Renal cortex interstitium (tissue), 11 donors: ENCODE measurements around the gene RAD51B. TPM values are rescaled to one million over a fixed set of nuclear protein-coding genes. Genes with fewer than 3 reads are reported as not detected.

Experiments used
- DNase-seq, 11 donors: peaks; one replicate each; pipeline ENCODE4 v3.0.0-alpha.2; 2013; ENCODE audit warnings: low read depth in 9 of 11, low spot score in 4 of 11; ENCODE audit errors: extremely low read depth in 1 of 11
- polyA plus RNA-seq, 3 donors: library from polyadenylated mRNA; unstranded; fragments of 120-200 nt; gene quantifications; one replicate each; pipeline ENCODE4 v1.2.1, GENCODE V29; 2013; ENCODE audit not compliant: insufficient read length in 3 of 3

The RAD51B gene
- polyA plus RNA-seq, 3 donors: 12.5 to 13.0 (median 12.5) TPM

DNA sequence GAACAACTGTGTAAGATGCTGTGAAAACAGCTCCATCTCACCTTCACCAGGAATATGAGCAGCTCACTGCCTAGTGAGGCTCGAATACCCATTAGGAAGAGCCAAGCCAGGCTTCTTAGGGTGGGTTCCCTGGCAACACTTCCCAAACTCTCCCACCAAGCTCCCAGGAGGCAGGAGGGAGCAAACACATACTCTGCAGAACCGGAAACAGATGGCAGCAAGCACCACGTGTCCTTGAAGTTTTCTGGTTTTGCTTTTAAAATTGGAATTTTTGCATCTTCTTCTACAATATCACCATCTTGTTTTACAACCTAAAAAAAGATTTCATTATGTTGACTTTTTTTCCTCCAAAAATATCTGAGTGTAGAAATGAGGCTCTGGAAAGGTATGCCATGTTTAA, 786.6 kb downstream of the RAD51B start:
- no peak for DNase-seq

DNA sequence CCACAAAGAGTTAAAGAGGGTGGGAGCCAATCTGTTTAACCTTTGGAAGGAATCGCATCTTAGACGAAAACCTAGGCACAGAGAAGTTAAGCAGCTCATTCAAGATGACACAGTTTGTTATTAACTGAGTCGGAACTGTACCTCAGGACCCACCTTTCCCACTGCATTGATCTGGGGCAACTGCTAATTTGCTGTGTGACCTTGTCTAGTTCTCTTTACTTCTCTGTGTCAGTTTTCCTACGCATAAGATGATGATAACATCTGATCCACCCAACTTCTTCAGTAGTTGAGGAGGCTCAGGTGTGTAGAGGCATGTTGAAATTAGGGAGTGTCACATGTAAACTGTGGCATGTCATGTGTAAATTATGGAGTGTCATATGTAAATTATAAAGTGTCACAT, 787.1 kb downstream of the RAD51B start:
- no peak for DNase-seq

DNA sequence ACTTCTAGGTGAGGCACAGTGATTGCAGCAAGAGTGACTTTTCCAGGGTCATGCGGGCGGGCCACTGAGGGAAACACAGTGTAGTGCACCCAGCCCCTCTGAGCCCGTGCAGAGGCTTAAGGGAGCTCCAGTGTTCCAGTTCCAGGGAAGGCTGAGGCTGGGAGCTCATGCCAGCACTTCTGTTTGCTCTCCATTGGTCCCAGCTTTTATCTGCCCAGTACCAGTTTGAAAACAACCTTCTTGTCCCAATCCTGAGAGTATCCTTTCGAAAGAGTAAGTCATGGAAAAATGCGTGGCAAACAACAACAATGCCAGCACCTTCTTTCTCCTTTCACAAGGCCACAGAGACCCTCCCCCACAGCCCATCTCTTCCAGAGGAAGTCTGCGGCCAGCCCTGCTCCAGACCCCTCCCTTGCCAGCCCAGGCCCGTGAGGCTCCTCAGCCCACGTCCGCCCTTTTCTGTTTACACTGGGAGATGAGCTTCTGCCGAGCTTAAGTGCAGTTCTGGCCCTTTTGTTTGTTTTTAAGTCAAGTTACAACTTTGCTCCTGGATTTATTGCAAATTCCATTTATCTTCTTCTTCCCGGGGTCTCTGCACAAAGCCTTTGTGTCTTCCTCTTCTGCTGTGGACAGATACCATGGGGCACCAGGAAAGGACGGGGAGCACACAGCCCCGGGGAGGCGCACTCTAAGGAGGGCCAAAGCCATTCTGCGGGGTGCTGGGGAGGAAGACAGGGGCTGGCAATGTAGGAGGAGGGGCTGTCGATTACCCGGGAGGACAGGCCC, 787.7 kb downstream of the RAD51B start:
- DNase-seq: peak in 3 of 11 donors; percentile 66 to 76 (median 74)

DNA sequence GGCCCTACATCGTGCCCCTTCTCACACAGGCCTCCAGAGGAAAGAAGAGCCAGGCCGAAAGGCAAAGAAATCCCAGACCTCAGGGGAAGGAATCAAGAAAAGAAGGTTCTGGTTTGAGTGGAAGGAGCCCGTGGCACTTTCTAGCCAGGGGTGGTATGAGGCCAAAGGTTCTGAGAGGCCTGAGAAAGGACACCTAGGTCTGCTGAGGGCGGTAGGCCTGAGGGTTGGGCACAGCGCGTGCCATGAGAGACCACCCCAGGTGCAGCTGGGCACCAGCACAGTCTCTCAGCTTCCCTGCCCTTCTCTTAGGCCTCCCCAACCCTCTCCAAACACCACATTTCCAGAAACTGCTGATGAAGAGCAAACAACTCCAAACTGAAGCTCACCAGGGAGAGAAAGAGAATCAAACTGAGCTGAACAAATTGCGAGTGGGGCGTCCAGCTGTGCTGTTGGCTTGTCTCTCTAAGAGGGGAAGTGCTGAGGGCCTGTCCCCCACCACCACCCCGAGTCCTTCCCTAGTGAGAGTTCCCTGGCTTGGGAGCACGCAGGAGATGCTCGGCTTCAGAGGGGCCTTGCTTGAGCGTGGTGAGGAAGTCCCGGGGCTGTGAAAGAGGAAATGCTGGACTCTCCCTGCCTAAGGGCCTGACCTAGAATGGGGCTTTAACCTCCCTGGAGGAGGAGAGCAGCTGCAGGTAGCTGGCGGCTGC, 788.4 kb downstream of the RAD51B start:
- DNase-seq: no peak

DNA sequence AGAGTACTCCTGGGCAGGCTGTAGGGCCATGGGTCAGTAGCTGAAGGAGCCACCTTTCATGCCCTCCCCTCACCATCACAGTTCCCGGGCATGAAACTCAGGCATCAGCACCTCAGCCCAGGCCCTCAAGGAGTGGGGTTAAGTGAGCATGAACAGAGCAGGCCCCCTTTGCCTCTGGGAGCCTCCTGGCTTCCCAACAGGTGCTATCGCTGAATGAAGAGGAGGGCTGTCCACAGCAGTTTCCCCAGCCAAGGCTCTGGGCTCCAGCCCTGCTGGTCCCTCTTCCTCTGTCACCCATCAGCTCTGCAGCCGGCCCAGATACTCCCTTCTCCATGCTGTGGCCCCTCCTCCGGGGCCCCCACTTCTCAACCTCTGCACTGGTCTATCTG, 789.0 kb downstream of the RAD51B start:
- DNase-seq: no peak

DNA sequence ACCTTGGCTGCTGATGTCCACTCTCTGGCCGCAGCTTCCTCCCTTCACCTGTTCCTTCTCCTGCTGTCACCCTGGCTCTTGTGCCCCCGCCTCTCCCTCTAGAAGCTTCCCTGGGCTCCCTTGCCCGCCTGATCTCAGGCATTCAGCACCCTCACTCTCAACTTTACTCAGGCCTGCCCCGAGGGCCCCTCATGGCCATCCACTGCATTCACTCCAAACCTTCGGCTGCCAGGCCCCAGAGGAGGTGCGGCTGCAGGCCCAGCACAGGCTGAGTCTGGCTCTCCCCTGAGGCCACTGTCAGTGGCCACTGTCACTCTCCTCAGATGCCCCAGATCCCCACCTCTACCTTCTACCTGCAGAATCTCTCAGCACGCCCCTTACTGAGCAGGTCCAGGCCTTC, 789.4 kb downstream of the RAD51B start:
- DNase-seq: no peak

DNA sequence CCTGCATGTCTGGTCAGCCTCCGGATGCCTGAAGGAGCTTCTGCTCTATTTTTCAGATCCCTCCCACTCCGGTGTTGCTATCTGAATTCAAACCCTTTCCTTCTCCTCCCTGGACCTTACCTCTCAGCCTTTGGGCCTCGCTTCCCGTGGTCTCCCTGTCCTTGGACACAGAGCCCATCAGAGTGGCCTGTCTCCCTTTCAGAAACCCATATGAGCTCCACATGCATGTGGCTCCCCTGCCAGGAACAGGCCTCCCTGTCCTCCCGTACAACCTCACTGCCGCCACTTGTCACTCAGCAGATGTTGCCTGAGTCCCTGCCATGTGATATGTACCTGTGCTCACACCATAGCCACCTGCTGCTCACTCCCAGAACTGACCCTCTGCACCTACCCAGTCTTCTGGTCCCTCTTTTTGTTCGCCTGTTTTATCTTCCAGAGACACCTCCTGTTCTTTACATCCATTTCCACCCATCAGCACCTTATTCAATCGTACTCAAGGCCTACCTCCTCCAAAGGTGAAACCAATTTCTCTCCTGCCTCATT, 790.7 kb downstream of the RAD51B start:
- no peak for DNase-seq

DNA sequence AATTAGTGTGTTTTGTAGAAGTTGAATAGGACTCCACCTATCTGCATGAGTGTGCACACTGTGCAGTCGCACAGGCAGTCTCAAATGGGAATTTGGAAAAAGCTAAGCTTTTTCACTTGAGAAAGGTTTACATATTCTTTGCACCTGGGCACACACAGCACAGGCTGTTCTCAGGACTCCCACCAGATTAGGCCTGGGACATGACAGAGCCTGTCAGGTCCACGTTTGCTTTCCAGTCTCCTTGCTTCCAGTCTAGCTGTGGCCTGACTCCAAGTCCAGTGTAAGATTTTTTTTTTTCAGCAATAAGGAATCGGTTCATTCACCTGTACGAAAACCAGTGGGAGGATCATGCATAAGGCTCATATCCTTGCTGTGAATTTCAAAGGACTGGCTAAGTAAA, 792.0 kb downstream of the RAD51B start:
- DNase-seq: no peak

DNA sequence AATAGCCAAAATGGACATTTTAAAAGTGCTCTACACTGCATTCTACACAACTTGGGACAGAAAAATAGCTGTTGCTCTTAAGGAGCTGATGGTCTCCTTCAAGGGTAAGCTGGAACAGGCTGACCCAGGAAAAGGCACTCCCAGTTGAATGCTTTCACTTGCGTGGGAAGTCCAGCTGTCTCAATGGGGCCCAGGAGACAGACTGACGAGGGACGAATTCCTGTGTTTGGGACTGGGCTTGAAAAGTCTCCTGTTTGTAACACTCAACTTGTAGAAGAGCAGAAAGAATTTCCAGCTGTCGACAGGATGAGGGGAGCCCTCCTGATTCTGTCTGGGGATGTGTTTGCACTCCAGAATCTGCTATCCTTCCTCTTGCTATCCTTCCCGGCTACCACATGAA, 792.5 kb downstream of the RAD51B start:
- DNase-seq: no peak

DNA sequence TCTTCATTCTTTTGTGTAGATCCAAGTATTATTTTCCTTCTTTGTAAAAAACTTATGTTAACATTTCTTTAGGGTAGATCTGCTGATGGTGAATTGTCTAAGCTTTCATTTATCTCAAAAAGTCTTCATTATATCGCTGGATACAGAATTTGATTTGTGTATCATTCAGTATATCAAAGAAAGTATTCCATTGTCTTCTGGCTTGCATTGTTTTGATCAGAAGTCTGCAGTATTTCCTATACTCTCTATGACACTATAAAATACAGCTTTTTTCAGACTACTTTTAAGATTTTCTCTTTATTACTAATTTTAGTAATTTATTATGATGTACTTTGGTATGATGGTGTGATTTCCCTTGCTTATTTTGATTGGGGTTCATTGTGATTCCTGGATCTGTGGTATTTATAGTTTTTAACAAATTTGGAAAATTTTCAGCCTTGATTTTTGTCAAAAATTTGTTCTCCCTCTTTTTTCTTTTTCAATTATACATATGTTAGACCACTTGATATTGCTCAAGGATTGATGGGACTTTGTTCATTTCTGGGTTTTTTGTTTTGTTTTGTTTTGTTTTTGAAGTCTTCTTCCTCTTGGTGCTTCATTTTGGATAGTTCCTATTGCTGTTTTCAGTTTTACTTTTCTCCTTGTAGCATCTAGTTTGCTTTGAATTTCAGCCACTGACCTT, 796.8 kb downstream of the RAD51B start:
- no peak for DNase-seq

DNA sequence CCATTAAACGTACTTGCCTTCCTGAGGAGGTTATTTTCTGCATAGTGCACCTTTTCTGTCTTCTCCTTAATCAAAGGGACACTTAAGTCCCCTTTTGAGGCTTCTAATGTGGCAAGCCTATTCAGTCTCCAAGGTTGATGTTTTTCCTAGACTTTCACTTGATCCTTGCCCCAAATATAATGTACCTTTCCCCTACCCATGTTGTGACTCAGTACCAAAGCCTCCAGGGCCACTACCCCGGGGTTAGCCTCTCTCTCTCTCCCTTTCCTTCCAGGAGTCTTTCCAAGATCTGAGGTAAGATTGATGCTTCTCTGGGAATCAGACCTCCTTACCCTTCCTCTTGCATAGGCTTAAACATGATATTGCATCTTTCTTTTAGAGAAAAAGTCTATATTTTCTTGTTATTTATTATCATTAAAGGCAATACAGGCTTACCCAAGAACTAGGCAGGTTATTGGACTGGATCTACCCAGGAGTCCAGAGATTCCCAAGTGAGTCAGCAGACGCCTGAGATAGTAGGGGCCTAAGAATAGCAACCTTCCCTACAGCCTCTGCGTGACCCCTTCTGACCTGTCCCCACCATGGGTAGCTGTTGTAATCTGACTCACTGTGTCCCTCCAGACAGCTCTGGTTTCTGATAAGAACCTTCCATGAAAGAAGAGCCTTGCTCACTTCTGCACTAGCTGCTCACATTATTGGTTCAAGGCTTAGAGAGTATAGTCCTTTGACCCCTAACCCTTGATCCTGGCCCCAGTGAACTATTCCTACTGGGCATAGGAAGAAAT, 800.4 kb downstream of the RAD51B start:
- DNase-seq: no peak

DNA sequence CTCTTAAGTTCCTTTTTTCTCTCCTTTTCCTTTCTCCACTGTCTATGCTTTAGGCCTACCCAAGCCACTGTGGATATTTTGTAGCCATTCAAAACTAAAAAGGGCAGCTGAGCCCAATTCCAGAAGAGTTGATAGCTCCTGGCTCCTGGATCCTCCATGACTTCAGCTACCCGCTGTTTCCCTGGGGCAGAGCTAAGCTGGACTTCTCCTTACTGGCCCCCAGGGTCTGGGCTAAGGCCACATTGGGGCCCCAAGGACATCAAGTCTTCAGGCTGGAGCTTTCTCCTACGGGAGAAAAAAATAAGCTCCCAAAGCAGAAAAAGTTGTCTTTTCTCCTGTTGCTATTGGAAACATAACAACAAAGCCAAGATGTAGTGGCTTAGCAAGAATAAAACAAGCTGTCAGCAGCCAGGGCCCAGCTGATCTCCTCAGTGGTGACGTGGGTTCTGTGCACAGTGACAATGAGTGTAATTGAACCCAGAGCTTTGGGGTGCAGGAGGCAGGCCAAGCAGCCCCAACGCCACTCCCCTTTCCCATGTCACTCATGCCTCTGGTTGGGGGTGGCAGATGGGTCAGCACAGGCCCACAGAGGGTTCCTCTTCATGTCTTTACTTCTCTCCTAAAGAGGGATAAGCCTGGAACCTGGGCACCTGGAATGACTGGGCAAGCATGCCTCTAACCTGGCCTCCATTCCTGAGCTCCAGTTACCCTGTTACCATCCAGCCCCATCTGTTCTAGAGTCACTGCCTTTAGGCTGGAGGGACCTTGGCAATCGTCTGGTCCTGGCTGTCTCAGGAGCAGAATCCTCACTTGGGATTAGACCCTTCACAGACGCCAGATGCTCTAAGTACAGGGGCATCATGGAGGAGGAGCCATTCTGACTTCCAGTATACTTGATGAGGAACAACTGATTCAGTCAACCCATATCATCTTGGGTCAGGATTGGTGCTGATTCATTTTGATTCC, 802.1 kb downstream of the RAD51B start:
- DNase-seq: no peak

DNA sequence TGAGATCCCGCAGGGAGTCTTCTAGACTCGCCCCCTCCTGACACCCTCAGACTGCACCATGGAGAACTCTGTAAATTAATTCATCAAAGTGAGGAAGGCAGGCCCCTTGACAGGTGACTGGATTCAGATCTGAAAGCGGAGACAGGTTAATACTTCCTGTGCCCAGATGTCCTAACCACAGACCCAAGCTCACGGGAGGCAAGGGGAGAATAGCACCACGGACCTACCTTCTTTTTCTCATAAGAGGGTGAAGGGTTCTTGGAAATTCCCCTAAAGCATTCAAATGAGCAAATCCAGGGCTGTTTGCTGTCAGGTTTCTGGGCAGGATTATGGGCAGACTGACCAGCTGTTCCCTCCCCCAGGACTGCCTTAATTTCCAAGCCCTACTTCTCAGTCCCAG, 803.3 kb downstream of the RAD51B start:
- no peak for DNase-seq

DNA sequence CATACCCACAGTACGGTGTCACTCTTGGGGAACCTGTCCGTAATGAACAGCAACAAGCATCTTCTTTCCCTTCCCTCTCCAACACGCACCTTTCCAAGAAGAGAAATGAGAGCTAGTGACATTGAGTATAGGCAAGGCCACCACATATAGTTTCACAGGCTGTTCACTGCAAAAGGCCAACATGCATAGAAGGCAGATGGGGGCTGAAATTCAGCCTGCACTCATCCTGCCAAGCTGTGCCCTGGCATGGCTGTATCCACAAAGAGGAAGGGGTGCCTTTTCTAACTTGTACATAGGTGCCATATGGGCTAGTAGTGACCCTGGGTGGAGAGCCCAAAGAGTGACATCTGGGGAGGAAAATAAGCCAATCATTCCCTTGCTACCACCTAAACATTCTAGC, 803.7 kb downstream of the RAD51B start:
- no peak for DNase-seq

DNA sequence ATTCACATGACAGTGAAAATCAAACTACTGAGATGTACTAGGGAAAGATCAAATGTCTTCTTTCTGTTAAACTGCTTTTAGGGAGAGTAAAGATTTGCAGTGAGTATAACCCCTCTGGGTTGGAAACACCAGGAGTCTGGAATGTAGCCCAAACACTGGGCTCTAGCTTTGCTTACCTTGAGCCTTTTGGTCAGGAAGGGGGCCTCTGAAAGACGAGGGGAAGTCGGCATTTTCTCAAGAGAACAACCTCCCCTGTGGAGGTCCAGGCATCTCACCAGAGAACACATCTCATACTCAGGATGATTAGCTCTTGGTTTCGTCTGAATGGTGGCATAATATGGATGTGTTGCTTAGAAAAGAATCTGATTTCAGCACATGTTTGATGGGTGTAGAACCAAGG, 804.2 kb downstream of the RAD51B start:
- DNase-seq: no peak

DNA sequence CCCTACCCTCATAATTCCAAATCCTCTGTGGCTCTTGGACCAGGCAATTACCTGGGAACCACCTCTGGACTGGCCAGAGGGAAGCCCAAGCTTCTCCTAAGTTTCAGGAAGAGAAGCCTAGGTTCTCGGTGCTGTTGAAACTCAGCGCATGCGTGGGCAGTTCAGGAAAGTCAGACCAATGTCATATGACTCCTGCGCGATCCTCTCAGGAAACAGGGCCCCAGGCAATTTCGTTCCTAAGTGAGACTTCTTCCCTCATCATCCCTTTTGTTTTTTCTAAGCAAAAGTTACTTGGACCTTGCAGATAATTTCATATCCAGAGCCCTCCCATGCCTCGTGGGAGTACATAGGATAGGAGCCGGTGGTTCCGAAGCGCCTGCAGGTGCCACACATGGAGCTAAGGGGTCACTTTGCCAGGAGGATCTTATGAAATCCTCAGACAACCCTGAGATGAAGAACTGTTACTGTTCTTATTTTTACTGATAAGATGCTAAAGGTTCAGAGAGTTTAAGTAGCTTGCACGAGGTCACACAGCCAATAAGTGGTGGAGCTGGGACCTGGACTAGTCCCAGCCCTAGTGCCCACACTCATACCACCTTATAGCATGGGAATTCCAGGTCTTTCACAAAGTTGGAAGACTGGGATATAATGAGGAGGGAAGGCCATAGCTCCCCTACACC, 805.1 kb downstream of the RAD51B start:
- no peak for DNase-seq

DNA sequence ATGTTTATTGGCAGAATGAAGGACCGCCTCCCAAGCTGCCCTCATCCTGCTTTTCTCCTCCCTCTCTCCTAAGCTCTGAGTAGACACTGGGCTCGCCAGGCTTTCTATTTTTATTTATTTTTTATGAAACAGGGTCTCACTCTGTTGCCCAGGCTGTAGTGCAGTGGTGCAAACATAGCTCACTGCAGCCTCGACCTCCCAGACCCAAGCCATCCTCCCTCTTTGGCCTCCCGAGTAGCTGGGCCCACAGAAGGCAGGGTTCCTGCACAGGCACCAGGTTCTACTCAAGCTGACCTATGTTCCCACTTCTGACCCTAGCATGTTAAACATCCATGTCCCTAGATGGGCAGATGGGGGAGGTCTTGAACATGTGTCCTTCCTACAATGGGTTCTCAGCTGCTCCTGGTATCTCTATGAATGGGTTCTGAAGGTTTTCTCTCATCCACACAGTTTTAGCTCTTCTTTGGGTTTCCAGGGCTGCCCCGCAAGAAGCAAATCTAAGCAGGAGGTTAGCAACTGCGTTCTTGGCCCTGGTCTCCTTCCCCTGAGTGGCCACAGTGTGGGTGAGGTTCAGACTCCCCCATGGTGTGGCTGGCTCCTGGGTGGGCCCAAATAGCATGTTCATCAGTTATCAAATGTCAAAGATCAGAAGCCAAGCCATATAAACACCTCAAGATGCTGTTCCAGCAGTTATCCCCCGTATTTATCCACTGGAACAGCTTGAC, 805.9 kb downstream of the RAD51B start:
- no peak for DNase-seq
